ENCODE data around the gene EEF2KMT.
"Not testable (repeated sequence)": the region's sequence is repeated elsewhere in the genome, so short reads cannot be mapped to it uniquely, and the experiment has no call there.

DNA sequence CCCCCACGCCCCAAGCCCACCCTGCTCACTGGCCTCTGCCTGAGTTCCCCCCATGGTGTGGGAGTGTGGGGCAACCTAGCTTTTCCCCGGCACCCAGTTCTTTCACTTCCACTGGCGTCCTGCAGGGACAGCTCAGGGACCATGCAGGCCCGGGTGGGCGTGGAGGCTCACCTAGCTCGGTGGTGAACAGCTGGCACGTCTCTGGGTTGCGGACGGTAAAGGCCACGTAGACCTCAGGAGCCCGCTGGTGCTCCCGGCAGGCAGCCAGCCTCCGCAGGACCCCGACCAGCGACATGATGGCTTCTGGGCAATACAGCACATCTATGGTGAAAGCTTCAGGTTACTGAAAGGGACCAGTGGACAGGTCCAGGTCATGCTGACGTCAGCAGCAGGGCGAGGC lies 8.7 kb downstream of the EEF2KMT start:
- not testable (repeated sequence) for TF ChIP-seq EP300, CTCF, POLR2A, POLR2AphosphoS5 (IDR thresholded peaks at IDR 0.05)

Data from upper lobe of left lung (tissue), 4 donors.